Erythroblast (primary cell): Measurements from ENCODE around the gene ABCA7.

Experiments used
- DNase-seq, 2 experiments: peaks; one replicate each; lab custom pipeline; 2025; lab: John Stamatoyannopoulos, UW
- GATA1 ChIP-seq: IDR thresholded peaks from 2 replicates; pipeline ENCODE4 v1.6.1; 2011; ENCODE audit warnings: low read depth, mild to moderate bottlenecking, control low read depth, low read length, moderate library complexity
- POLR2A ChIP-seq: IDR thresholded peaks from 2 replicates; pipeline ENCODE4 v1.6.1; 2011; ENCODE audit warnings: mild to moderate bottlenecking, low read length

ABCA7 gene

GRCh38 chr19:1080360-1081161 is 40.7 kb downstream of the ABCA7 start:
- TF ChIP-seq GATA1 (no peak), POLR2A (no peak)

GRCh38 chr19:1081301-1082164 is 41.6 kb downstream of the ABCA7 start:
- TF ChIP-seq GATA1 (no peak), POLR2A (no peak)
- no peak for DNase-seq

More at GRCh38 chr19:1080360-1081161, 40.7 kb downstream of the ABCA7 start:
- no peak for DNase-seq

- peak; percentile 67 to 79 for DNase-seq
These were observed 42.4 kb downstream of the ABCA7 start for GRCh38 chr19:1082165-1082927.

GRCh38 chr19:1082928-1083816 is 43.3 kb downstream of the ABCA7 start:
- no peak for TF ChIP-seq GATA1
- no peak for TF ChIP-seq POLR2A
- no peak for DNase-seq

More at GRCh38 chr19:1082165-1082927, 42.4 kb downstream of the ABCA7 start:
- TF ChIP-seq GATA1: no peak
- TF ChIP-seq POLR2A: no peak

GRCh38 chr19:1084024-1084868 is 44.3 kb downstream of the ABCA7 start:
- TF ChIP-seq GATA1 (no peak), POLR2A (no peak)
- no peak for DNase-seq

GRCh38 chr19:1085053-1085658 is 45.2 kb downstream of the ABCA7 start:
- TF ChIP-seq POLR2A: peak; percentile 28
- TF ChIP-seq GATA1: no peak
- no peak for DNase-seq

- TF ChIP-seq POLR2A (peak; percentile 7), GATA1 (no peak)
- DNase-seq: no peak
These were observed 46.0 kb downstream of the ABCA7 start for GRCh38 chr19:1085676-1086442.

GRCh38 chr19:1086613-1087012 is 46.7 kb downstream of the ABCA7 start:
- TF ChIP-seq GATA1 (no peak), POLR2A (no peak)

GRCh38 chr19:1087813-1088415 is 48.0 kb downstream of the ABCA7 start:
- DNase-seq: no peak

More at GRCh38 chr19:1086613-1087012, 46.7 kb downstream of the ABCA7 start:
- DNase-seq: no peak

GRCh38 chr19:1088416-1089010 is 48.6 kb downstream of the ABCA7 start:
- peak; percentile 13 for TF ChIP-seq POLR2A
- no peak for TF ChIP-seq GATA1
- DNase-seq: no peak

More at GRCh38 chr19:1087813-1088415, 48.0 kb downstream of the ABCA7 start:
- TF ChIP-seq POLR2A (no peak), GATA1 (no peak)
